GM12892 (cell line): ENCODE data around the gene SBK2.

Experiments
- POLR2A ChIP-seq: IDR thresholded peaks from 2 replicates; pipeline ENCODE4 v1.6.1; 2011; ENCODE audit warnings: low read depth, low read length, control low read depth
- POLR2AphosphoS5 ChIP-seq: IDR thresholded peaks from 2 replicates; pipeline ENCODE4 v1.6.1; 2011; ENCODE audit warnings: low read depth, low read length, control low read depth
- TAF1 ChIP-seq: IDR thresholded peaks from 2 replicates; pipeline ENCODE4 v1.6.1; 2011; ENCODE audit warnings: low read depth, mild to moderate bottlenecking, control low read depth, low read length, borderline replicate concordance

GRCh38 chr19:55489711-55490477 is 47.0 kb downstream of the SBK2 start:
- TF ChIP-seq POLR2AphosphoS5 (no peak), TAF1 (no peak), POLR2A (no peak)
